Stimulated activated CD4-positive, alpha-beta T cell treated with anti-CD3 and anti-CD28 coated beads, Interleukin-12 subunit alpha, Interleukin-12 subunit beta, amount 100 ng/mL, for 24 hours (primary cell): ENCODE results near the gene R3HDM2.

Source experiments
- DNase-seq, 2 experiments: peaks; one replicate each; pipeline ENCODE4 v3.0.0-alpha.2; 2020; ENCODE audit warnings: low read depth in 2 of 2

R3HDM2 gene

DNA sequence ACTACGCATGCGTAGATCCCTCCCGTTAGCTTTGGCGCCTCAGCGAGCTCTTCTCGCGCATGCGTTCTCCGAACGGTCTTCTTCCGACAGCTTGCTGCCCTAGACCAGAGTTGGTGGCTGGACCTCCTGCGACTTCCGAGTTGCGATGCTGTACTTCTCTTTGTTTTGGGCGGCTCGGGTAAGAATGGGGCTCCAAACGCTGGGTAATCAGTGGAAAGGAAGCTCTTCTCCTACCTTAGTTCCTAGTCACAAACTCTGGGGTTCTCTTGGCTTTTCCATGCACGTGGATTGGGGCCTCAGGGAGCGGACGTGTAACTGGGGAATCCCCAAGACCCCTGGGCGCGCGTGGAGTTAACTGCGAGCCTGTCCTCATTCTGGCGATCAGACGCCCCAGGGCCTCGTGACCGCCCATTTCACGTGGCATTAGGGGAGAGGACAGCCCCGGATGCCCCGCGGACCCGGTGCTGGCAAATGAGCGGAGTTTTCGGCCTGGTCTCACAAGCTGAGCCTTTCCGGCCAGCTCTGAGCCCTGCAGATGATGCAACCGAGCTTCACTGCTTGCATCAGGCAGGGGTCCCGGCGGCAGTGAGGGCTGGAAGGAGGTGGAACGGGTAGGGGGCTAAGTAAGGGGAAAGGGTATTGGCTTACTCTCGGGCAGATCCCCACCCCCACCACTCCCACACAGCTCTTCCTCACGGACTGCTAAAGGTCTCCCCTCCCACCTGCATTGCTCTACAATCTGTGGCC lies 201.0 kb downstream of the R3HDM2 start, which contains the start of gene SHMT2:
Gene SHMT2, plus strand, starts transcription at position 78 of the 747 bp plus-strand sequence. Its CDS starts 68 bp downstream, at position 146.
- peak; percentile 86 to 94 for DNase-seq

DNA sequence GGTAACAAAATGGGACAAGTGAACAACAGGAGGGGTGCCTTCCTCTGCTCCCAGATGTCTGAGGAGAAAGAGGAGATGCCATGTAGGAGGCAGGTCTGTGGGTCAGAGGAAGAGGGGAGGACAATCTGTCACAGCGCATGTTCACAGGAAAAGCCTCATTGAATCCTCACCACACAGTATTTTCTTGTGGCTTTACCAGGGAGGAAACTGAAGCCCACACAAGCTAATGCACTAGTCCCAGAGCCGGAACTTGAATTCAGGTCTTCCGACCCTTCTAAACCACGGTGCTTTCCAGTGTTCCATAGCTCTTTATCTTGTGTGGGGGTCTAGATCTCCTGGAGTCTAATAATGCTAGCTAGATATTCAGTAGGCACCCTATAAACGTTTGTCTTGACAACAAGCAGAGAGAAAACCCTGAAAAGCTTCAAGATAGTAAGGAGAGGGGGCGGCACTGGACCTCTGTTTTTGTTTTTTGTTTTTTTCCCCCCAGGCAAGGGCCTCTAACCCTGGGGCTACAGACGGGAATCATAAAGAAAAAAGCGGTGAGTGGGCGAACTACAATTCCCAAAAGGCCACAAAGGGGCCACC lies 201.7 kb downstream of the R3HDM2 start:
- DNase-seq: no peak

DNA sequence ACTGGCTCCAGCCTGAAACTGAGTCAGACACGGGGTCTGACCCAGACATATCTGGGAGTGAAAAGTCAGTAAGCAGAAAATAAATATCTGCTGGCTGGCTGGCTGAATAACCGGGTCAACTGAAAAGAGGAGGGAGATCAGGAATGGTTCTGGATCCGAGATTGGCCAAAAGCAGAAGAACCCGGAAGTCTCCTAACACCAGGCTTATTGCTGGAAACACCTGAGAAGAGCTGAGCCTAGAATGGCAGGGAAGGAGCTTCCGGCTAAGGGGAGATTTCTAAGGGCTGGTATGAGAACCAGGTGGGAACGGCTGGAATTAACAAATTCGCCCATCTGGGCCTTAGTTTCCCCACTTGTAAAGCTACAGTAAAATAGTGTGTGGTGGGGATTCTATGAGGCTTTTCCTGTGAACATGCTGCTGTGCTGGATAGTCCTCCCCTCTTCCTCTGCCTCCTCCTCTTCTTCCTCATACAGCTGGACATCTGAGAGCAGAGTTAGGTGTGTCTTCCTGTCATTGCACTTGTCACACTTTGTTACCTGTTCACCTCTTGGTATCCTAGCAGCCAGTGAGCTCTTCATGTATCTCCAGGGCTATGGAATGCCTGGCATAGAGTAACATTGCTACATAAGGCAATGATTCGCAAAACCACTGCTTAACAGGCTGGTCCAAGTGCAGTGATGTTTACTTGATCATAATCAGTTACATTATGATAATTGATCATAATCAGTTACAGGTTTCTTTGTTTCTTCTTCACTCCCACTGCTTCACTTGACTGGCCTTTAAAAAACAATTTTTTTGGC lies 203.3 kb downstream of the R3HDM2 start:
- DNase-seq: no peak

DNA sequence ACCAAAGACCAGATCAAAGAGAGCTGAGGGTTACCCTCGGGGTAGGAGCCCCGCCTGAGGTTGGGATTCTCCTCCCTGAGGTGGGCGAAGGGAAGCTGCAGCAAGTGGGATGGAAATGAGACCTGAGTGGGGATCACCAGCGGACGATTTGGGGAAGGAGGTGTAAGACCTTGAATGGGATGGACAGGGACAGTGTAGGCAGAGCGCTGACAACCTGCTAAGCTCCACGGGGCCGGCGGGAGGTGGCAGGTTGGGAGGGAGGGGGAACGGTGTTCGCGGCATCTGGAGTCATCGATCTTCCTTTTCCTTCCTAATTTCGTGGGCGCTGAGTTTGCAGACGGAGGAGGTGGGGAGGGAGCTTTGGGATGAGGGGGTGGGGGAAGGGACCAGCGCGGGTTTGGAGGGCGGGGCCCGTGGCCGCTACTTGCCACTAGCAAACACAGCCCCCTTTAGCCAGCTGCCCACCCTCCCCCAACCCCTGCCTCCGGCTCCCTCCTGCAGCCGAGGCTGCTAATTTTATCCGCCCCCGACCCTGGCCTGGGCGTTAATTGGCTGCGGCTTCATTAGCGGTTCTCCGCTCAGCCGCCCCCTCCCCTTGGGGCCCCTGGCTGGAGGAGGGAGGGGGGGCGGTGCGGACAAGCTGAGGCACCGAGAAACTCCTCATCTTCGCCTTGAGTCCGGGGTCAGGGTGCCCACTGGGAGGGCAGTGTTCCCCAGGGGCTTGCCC lies 204.1 kb downstream of the R3HDM2 start:
- DNase-seq: no peak

DNA sequence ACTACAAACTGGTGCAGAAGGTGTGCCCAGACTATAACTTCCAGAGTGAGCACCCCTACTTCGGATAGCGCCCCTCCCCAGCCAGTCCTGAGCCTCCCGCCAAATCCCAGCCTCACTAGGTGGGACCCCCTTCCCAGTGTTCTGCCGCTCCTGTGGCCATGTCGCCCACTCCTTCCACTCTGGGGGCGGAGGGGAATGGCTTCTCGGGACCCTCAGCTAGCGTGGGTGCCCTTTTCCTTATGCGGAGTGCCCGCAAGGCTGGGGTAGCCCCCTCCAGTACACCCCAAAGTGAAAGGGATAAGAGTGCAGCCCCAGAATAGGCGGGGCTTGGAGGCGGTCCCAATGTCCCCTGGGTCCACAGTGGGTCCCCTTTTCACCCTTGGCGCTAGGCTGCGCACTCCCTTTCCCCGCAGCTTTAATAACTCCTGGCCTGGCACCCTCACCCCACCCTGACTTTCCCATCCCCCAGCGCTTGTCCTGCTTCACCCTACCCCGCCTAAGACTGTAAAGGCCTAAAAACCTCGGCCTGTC lies 205.1 kb downstream of the R3HDM2 start:
- no peak for DNase-seq

DNA sequence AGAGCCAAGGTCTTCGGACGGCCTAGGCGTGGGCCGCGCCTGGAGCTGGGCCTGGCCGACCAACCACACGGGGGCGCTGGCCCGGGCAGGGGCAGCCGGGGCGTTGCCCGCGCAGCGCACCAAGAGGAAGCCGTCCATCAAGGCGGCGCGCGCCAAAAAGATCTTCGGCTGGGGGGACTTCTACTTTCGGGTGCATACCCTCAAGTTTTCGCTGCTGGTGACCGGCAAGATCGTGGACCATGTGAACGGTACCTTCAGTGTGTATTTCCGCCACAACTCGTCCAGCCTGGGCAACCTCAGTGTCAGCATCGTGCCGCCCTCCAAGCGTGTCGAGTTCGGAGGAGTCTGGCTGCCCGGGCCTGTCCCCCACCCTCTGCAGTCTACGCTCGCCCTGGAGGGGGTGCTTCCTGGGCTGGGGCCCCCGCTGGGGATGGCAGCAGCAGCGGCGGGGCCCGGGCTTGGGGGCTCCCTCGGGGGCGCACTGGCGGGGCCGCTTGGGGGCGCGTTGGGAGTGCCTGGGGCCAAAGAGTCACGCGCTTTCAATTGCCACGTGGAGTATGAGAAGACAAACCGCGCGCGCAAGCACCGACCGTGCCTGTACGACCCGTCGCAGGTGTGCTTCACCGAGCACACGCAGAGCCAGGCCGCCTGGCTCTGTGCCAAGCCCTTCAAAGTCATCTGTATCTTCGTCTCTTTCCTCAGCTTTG lies 205.7 kb downstream of the R3HDM2 start:
- no peak for DNase-seq

DNA sequence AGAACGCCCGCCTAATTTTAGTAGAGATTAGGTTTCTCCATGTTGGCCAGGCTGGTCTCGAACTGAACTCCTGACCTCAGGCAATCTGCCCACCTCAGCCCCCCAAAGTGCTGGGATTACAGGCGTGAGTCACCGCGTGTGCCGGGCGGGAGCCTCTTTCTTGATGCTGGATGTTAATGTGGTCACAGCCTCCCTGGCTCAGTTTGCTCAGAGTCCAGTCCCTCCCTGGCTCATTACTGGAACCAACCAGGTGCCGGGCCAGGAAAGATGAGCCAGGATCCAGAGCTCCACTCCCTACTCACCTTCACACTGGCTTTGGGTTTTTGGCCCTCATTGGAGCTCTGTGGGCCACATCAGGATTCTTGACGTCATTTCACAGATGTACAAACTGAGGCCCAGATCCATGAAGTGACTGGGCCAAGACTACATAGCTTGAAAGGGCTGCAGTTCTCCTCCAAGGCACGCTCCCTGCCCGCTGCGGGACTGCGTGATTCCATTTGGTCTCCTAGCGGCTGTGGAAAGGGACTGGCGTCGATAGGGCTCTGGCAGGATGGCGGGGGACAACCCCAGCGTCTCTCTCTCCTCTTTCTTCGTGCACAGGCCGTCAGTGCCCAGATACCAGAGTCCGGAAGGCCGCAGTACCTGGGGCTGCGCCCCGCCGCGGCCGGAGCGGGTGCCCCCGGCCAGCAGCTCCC lies 206.4 kb downstream of the R3HDM2 start:
- no peak for DNase-seq

DNA sequence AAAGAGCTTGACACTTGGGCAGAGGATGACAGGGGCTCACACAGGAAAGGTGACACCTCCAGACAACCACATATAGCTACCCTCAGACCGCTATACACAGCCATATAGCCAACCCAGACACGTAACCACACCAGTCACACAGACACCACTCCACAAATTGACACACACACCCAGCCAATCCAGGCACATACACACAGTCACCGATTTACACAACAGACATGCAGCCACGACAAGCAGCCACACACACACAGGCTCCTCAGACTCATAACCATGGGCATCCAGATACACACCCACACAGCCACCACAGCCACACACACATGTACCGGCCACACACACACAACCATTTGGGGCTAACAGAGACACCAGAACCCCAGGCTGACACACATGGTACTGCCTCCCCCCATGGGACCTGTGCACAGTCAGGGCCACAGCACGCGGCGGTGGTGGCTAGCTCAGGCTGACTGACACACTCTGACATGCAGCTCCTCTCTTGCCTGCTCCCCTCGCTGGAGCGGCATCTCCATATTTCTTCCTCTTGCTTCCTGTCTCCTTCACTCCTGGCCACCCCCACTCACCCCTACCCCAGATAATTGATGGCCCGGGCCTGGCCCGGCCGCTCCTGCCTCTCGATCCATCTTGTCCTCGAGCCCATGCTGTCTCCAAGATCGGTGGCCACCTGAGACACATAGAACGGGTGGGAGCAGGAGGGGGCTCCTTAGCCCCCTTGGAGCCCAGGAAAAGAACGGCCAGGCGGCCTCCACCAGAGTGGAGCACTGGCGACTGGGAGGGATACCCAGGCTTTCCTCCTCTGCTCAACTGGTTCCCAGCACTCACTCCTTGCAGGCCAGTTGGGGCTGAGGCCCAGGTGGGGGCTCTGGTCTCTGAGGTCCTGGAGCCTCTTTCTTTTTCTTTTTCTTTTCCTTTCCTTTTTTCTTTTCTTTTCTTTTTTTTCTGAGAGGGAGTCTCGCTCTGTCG lies 207.4 kb downstream of the R3HDM2 start:
- no peak for DNase-seq

DNA sequence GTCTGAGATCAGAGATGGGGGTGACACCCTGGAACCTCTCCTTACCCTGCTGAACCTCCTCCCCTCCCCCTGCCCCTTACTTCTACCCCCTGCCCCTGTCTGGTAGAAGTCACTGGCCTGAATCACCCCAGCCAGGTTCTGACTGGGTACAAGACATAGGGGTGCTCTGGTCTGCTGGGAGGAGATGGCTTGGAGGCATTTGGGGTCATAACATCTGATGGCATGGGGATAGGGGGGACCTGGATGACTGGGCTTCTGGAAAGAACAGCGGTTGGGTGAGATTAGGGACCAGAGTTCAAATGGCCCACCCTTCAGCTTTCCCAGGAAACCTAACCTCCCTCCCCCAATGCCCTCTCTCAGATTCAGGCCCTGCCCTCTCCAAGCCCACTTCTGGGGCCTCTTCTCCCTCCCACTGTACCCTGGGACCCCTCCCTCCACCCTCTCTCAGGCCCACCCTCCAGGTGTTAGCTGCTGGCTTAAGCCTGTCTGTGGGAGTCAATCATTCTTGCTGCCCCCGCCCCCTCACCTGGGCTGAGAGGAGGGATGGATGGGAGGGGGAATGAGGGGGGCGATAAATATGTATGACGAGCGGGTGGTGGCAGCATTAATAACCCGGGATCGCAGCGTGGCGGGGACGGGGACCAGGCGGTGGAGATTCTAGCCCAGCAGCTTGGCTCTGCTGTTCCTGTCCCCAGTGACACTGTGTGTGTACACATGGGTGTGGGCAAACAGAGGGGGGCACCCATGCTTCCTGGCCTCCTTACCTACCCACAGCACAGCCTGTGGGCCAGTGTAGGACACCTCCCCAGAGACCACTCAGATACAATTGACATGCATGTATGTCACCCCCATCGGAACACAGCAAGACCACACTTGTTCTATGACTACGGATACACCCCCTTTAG lies 208.3 kb downstream of the R3HDM2 start:
- DNase-seq: no peak

DNA sequence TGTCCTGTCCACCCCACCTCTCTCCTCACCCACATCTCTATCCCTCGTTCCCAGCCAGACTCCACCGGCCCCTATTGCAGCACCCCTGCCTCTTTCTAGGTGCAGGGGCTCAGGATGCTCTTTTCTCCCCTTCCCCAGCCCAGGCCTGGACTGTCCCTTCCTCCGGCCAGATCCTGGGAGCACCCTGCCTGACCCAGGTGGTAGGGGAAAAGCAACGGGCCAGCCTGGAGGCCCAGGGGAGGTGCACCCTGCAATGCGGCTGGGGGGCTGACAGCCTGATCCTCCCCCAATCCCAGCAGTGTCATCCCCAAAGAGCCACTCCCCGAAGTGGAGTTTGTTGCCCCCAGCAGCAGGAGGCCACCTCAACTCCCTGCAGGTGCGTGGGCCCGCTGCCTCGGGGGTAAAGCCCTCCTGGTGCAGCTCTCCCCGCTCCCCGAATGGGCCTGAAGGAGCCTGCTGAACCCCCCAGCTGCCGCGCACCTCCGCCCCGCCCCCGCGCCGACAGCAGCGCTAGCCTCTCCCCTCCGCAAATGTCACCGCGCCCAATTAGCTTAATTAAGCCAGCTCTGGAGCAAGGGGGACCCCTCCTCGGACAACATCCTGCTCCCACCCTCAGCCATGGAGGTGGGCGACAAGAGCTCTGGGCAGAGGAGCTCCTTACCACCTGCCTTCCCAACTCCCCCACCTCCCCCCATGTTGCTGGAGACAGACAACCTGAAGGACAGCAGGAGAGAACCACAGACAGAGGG lies 209.5 kb downstream of the R3HDM2 start:
- no peak for DNase-seq

DNA sequence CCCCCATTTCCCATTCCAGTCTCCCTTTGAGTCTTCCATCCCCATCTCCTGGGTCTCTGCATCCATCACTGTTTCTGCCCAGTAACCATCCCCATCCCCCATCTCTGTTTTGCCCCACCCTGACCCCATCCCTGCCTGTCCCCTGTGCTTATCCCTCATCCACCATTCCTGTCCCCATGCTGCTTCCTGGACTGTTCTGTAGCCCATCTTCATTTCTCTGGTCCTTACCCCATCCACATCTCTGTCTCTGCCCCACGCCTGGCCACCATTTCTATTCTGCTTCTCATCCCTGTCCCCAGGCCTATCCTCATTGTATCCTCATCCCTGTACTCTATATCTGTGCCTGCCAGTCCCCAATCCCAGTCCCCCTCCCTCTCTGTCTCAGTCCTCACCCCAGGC lies 210.1 kb downstream of the R3HDM2 start:
- DNase-seq: no peak

DNA sequence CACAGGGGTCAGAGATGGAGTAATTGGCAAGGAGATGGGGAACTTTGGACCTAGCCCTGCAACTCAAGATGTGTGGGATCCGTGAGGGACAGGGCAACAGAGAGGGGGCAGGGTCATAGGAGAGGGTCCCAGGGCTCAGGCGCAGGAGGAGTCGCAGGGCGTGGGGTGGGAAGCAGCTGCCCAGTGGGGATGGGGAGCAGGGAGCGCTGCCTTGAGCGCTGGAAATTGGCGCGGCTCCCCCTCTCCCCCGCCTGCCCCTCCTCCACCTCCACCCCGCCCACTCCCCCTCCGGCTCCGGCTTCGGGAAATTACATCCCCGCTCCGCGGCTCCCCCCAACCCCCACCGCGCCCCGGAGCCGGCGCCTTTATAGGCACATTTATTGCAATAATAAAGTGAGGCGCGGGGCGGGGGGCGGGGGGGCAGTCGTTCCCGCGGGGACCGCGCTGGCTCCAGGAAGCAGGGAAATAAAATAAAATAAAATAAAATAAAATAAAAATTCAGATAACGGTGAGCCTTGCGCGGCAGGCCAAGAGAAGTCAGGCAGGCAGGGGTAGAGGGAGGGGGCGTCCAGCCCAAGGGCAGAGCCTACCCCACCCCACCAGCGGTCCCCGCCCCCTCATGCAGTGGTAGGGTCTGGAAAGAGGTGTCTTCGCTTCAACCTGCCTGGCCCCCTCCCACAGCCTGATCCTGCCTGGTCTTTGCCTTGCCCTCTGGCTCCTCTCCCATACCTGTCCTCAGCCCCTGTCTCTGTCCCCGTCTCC lies 210.7 kb downstream of the R3HDM2 start:
- no peak for DNase-seq

DNA sequence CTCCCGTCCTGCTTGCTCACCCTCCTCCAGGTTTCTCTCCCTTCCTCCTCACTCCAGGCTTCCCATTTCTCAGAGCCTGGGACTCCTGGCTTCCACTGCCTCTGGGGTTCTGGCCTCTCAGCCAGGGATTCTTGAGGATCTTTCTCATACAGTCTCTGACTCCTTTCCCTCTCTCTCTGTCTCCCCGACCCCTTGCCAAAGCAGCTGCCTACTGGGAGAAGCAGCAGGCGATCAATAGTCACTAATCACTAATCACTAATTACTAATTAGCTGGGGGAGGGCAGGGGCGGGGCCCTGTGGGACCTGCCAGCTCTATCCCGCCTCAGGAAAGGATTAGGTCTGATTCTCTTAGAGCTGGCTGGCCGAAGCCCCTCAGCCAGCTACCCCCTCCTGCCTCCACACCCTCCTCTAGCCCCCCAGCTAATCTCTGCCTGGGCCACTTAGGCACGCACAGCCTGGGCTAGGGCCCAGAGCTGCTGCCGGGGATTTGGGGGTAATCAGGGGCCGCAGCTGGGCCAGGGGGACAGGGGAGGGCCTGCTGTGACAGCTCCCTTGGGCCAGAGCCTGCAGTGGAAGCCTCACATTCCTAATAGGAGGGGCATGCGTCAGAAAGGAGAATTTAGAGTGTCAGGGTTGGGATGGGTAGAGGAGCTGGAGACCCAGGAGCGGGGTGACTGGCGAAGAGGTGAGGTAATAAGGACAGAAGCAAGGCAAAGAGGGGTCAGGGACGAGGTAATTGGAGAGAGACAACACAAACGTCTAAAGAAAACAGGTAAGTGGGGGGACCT lies 211.4 kb downstream of the R3HDM2 start:
- no peak for DNase-seq

DNA sequence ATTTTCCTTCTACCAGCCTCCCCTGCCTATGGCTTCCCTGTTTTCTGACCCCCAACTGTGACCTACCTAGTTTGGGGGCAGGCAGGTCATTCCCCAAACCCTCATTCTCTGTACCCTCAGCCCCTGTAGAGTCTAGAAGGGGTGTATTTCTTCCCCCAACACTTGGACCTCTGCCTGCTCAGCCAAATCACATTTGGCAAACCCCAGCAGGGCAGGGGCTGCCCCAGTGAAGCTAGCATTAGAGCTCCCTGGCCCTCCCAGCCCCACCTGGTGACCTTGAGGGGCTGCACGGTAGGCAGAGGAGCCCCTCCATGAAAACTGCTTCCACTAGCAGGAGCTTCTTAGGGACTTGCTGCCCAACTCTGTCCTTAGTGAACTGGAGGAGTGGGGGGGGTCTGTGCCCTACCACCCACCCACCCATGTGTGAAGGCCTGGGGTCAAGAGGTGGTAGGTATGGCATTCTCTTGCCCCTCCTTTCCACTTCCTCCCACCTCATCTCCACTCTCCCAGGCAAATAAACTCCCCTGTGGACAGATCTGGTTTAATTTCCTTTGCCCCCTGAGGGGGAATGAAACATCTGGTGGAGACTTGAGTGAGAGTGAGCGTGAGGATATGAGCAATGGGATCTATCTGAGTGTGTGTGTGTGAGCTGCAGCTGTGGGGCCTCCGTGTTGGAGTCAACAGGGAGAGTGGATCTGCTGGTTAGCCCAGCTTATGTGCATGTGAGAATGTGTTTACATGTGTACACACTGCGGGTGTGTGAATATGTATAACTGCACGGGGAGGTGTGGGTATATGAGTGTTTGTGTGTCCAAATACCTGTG lies 212.6 kb downstream of the R3HDM2 start:
- DNase-seq: no peak
